HG02970 (cell line): ENCODE measurements around the gene SLC49A3.
"Not testable (repeated sequence)": the region's sequence is repeated elsewhere in the genome, so short reads cannot be mapped to it uniquely, and the experiment has no call there.

Source experiments
- ATAC-seq: cut with Tn5 transposase; IDR thresholded peaks from one replicate; pipeline ENCODE4 v1.9.1; 2021; ENCODE audit warnings: mild to moderate bottlenecking, moderate library complexity, moderate number of reproducible peaks; ENCODE audit not compliant: unreplicated experiment, low FRiP score

Gene SLC49A3

GRCh38 chr4:704198-704891 lies 15.4 kb upstream of the SLC49A3 start:
- no peak for ATAC-seq

- ATAC-seq: no peak
These were observed 14.6 kb upstream of the SLC49A3 start for GRCh38 chr4:703336-704197.

- no peak for ATAC-seq
These were observed 13.7 kb upstream of the SLC49A3 start for GRCh38 chr4:702618-703048.

- no peak for ATAC-seq
These were observed 11.8 kb upstream of the SLC49A3 start for GRCh38 chr4:700587-701264.

- ATAC-seq: no peak
These were observed 11.0 kb upstream of the SLC49A3 start for GRCh38 chr4:699816-700580.

- ATAC-seq: not testable (repeated sequence)
These were observed 5.5 kb upstream of the SLC49A3 start for GRCh38 chr4:694341-694940.

- ATAC-seq: no peak
These were observed 4.0 kb upstream of the SLC49A3 start for GRCh38 chr4:692771-693554.

- no peak for ATAC-seq
These were observed 772 bp upstream of the SLC49A3 start for GRCh38 chr4:689723-690122.

GRCh38 chr4:687971-688853 lies 739 bp downstream of the SLC49A3 start:
- no peak for ATAC-seq

- no peak for ATAC-seq
These were observed 1.6 kb downstream of the SLC49A3 start for GRCh38 chr4:687048-687970.

GRCh38 chr4:686413-687040 lies 2.4 kb downstream of the SLC49A3 start:
- ATAC-seq: no peak

GRCh38 chr4:685679-686412 lies 3.1 kb downstream of the SLC49A3 start:
- ATAC-seq: no peak

GRCh38 chr4:684623-685327 lies 4.2 kb downstream of the SLC49A3 start:
- no peak for ATAC-seq

GRCh38 chr4:683982-684622 lies 4.8 kb downstream of the SLC49A3 start:
- ATAC-seq: no peak

- ATAC-seq: no peak
These were observed 5.6 kb downstream of the SLC49A3 start for GRCh38 chr4:683247-683897.
